Stimulated activated CD8-positive, alpha-beta memory T cell treated with anti-CD3 and anti-CD28 coated beads, Interleukin-2, amount 100 ng/mL, for 1 hour (primary cell): ENCODE results near the gene SS18L1.

Source experiments
- DNase-seq, 2 donors: peaks; one replicate each; pipeline ENCODE4 v3.0.0-alpha.2; 2020; ENCODE audit warnings: low read depth in 2 of 2

The SS18L1 gene

DNA sequence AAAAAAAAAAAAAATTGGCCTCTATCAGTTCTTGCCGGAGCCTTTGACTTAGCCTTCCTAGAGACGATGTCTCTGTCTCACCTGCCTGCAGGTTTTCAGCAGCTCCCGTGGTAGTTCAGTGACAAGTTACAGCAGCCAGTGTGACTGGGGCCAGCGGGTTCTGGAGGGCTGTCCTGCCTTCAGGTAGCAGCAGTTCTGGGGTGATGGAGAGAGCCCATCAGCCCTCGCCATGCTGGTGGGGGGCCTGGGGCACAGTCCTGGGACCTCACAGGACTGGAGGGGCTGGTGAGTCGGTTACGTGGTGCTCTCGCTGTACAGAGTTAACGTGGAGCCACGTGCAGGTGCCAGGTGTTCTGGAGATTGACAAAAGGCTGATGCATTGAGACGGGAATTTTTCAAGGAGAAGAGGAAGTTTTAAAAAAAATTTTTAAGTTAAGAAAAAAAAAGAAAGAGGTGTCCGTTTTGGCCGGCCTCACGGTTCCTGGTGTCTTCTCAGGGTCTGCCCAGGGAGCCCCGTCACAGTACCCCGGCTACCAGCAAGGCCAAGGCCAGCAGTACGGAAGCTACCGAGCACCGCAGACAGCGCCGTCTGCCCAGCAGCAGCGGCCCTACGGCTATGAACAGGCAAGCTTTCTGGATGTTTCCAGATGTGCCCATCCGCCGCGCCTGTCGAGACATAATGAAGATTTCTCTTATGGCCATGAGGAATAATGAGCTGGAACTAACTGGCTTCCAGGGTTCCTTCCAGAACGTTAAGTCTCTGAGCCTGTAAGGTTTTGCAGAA, 30.6 kb downstream of the SS18L1 start:
- no peak for DNase-seq

GRCh38 chr20:62174870-62175624, 31.5 kb downstream of the SS18L1 start:
- DNase-seq: no peak

- no peak for DNase-seq
These were observed 32.1 kb downstream of the SS18L1 start for GRCh38 chr20:62175711-62176110.

- DNase-seq: no peak
These were observed 33.3 kb downstream of the SS18L1 start for GRCh38 chr20:62176866-62177265.

- DNase-seq: no peak
These were observed 33.7 kb downstream of the SS18L1 start for GRCh38 chr20:62177307-62177706.

- DNase-seq: no peak
These were observed 35.0 kb downstream of the SS18L1 start for GRCh38 chr20:62178316-62179161.

- no peak for DNase-seq
These were observed 35.6 kb downstream of the SS18L1 start for GRCh38 chr20:62179162-62179504.

DNA sequence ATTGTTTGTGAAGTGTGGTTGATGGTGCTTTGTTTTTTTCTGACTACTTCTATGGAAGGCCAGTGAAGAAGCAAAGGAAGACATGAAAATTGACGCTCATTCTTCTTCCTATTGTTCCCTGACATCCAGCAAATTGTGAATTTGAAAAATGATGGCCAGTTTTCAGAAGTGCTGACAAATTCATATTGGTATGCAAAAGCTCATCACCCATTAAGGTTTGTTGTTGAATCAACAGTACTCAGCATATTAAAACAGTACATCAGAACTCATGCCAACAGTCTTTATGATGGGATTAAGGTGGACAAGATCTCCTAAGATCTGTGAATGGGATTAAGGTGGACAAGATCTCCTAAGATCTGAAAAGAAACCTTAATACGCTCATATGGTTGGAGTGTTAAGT, 38.2 kb downstream of the SS18L1 start:
- DNase-seq: no peak

DNA sequence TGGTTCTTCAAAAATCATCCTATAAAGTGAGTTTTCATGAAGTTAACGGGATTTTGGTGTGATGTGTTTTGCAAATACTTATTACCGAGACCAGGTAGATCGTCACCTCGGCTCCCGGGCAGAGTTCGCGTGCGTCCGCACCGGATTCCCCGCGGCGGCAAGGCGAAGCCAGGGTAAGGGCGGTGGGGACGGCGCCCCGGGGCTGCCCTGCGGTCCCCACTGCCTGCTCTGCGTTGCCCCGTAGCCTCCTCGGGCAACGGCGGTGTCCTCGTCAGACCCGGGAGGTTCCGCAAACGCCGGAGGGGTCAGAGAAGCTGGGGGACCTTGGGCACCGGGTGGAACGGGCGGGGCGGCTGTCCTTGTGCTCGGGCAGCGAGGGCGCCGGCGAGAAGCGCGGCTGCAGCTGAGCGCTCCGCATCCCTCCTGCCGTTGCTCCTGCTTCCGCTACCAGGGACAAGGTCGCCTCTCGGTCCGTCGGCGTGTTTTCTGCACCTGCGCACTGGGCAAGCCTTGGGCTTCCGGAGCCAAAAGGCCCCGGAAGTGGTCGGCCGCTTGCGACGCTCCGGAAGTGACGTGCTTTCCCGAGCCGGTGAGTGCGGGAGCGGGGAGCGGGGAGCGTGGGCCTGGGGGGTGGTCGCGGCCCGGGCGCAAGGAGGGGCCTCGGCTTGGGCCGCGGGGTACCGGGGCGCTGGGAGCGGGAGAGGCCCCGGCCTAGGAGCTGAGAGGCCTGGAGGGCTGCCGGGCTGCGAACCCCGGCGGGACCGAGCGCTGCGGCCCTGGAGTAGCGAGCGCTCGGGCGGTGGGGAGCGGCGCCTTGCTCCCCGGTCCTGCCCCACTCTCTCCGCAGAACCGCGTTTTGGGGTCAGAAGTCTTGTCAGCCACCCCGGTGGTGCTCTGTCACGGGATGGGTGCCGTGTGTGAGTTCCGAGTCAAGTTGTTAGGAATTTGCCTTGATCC, 39.2 kb downstream of the SS18L1 start, which contains the start of gene MTG2:
Gene MTG2 (plus strand): TSS at position 560 of the 957 bp plus-strand sequence. CDS start 10,393 bp downstream, outside the sequence.
- peak; percentile 89 for DNase-seq

DNA sequence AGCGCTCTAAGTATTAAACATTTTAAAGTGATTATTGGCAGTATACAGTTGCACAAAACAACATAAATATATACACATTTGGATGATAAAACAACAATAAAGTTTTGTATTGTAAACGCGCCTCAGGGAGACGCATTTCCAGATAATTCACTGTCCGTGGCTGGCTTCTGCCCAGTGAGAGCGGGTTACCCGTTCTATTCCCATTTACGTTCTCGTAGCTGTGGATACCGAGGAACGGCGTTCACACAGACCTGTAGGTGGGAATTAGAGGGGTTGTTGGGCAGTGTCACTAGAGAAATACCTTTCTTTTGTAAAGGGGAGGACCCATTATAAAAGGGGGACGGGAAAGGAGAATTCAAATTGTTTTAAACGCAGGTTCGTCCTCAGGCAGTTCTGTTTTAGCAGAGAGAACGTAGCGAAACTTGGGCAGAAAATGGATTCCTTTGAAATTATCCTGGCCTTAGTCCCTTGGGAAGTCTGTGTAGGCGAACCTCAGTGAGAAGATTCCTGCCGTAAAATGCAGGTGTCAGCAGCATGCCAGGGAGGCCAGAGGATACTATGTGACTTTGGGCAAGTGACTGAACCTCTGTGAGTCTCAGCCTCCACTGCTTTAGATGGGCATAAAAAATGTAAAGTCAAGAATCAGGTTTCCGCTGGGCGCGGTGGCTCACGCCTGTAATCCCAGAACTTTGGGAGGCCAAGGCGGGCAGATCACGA, 40.0 kb downstream of the SS18L1 start:
- no peak for DNase-seq

DNA sequence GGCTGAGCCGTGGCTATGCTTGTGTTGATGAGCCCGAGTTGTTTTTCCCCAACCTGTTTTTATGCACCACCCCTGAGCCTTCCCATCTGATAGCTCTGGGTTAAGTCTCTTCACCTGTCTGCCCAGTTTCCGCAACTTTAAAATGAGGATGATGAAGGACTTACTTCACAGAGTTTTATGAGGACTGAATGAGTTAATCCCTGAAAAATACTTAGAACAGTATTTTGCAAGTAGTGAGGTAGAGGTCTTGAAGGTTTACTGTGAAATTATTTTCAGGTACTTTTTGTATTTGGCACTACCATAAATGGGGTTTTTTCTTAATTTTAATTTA, 42.5 kb downstream of the SS18L1 start:
- no peak for DNase-seq

DNA sequence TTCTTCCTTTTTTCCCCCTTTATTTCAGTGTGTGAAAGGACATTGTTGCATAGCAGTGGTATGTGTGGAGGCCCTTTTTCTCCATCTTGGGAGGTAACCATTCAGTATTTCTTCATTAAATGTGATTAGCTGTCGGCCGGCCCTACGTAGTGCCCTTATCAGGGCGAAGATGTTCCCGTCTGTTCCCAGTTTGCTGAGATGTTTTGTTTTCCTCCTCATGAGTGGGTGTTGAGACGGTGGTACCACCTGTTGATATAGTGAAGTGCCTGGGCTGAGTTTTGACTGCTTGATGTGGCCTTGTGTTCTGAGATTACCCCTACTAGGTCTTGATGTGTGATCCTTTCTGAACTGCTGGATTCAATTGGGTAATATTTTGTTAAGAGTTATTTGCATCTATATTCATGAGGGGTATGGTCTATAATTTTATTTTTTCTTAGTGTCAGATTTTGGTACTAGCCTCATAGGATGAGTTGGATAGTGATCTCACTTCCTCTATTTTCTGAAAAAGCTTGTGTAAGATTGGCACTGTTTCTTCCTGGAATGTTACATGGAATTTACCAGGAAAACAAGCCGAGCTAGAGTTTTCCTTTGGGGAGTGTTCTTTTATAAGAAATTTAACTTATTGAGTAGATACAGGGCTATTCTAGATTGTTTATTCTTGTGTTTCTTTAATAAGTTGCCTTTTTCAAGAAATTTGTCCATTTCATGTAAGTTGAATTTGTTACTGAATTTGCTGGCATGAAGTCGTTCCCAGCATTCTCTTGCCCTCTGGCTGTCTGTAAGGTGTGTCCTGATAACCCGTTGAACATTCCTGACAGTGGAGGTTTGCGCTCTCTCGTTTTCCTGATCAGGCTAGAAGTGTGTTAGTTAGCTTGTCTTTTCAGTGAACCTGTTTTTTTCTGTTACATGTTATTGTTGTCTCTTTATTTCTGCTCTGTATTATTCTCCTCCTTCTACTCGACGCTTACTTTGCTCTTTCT, 43.6 kb downstream of the SS18L1 start:
- DNase-seq: no peak

- DNase-seq: no peak
These were observed 47.3 kb downstream of the SS18L1 start for GRCh38 chr20:62190639-62191411.

DNA sequence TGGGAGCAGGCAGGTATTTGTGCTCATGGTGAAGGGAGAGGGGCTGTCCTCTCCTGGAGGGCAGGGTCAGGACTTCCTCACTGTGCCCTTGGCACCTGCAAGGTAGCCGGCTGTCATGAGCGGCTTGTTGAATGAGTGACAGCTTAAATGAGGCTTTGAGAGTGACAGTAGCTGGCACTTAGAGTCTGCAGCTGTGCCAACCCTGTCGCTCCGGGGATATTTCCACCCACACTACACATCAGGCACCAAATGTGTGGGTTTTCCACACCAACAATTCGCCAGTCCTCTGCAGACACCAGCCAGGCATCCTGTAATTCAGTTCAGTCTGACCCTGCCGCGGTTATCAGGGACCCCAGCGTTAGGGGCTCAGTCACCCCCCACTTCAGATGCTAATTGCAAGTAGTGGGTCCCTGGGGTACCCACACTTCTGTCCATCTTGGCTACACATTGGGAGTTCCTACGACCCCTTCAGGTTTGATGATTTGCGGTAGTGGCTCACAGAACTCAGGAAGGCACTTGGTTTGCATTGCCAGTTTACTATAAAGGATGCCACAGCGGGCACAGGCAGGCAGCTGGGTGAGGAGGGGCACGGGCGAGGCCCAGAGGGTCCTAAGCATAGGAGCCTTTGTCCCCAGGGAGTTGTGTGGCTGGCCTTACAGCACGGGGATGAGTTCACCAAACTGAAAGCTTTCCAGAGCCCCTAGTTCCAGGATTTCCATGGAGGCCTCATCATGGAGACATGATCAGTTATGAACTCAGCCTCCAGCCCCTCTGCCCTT, 48.4 kb downstream of the SS18L1 start:
- DNase-seq: no peak

GRCh38 chr20:62192635-62193034, 49.1 kb downstream of the SS18L1 start:
- DNase-seq: no peak

DNA sequence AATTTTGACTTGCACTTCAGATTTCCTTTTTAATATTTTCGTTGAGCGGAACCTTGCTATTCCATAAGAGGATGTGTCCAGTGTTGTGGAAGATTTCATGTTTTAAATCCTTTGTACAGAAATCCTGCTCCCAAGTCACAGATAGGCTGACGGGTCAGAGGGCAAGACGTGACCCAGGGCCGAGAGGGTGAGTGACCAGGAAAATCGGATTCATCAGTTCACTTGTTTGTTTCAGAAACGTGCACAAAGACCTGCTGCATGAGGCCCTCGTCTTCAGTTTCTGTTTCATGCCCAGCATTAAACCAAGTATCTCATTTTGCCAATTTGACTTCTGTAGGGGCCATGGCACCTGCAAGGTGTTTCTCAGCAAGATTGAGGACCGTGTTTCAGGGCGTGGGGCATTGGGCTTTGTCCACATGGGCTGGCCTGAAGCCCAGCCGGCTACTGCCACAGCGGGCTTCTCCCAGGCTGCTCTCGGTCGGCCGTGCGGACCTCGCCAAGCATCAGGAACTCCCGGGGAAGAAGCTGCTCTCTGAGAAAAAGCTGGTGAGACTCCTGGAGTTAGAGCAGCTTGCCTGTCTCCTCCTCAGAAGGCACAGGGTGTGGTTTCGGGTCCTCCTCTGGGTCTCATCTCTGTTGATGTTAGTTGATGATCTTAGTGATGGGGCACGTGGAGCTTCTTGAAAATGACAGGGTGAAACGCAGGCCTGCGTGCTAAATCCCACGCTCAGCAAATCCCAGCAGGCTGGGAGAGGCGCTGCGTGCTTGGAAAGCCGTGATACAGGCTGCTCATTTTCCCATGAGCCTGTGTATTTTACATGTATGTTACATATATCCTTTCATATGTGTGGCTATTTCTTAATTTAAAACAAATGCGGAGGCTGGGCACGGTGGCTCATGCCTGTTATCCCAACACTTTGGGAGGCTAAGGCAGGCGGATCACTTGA, 49.8 kb downstream of the SS18L1 start:
- DNase-seq: no peak

DNA sequence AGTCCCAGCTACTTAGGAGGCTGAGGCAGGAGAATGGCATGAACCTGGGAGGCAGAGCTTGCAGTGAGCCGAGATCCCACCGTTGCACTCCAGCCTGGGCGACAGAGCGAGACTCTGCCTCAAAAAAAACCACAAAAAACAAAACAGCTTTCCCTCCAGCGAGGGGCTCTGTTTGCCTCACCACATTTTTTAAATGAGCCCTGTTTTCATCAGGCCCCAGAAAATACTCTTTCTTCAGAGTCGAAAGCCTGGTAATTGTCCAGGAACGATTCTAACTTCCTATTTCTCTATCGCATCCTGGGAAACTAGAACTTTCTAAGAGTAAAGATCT, 51.5 kb downstream of the SS18L1 start:
- DNase-seq: no peak
